Calu3 (cell line): ENCODE results near the gene CIPC. TPM values are rescaled to one million over a fixed set of nuclear protein-coding genes. Genes with fewer than 3 reads are reported as not detected.

Source experiments
- BruUV-seq: library from RNA; stranded (reverse); fragments of 400-500 nt; replicated peaks from 2 replicates; lab custom pipeline; 2021; lab: Mats Ljungman, UMichigan
- CTCF ChIA-PET: fragments of 300-600 bp; sonication (Branson Sonifier 250); formaldehyde crosslinking; loops from one replicate; lab custom pipeline; 2022; ENCODE audit warnings: antibody characterized with exemption; lab: Charles Lee
- DNase-seq: peaks from one replicate; pipeline ENCODE4 v3.0.0; 2022
- H3K27ac Mint-ChIP-seq: one replicate; pipeline ENCODE4 v1.8.0; 2022; ENCODE audit warnings: mixed read lengths; ENCODE audit not compliant: unreplicated experiment
- H3K27me3 Mint-ChIP-seq: one replicate; pipeline ENCODE4 v1.8.0; 2022; ENCODE audit warnings: mixed read lengths; ENCODE audit not compliant: unreplicated experiment
- H3K36me3 Mint-ChIP-seq: one replicate; pipeline ENCODE4 v1.8.0; 2022; ENCODE audit warnings: mild to moderate bottlenecking, moderate library complexity, mixed read lengths; ENCODE audit not compliant: insufficient read depth, unreplicated experiment
- H3K4me1 Mint-ChIP-seq: one replicate; pipeline ENCODE4 v1.8.0; 2022; ENCODE audit warnings: mild to moderate bottlenecking, low read depth, mixed read lengths; ENCODE audit not compliant: unreplicated experiment
- H3K4me3 Mint-ChIP-seq: one replicate; pipeline ENCODE4 v1.8.0; 2022; ENCODE audit warnings: mild to moderate bottlenecking, low read depth, moderate library complexity, mixed read lengths; ENCODE audit not compliant: unreplicated experiment
- H3K9me3 Mint-ChIP-seq: one replicate; pipeline ENCODE4 v1.8.0; 2022; ENCODE audit warnings: low read depth, mixed read lengths; ENCODE audit not compliant: unreplicated experiment
- CTCF ChIP-seq: fragments of 200-600 bp; IDR thresholded peaks from one replicate; pipeline ENCODE4 v1.8.0; 2022; ENCODE audit warnings: antibody characterized with exemption; ENCODE audit not compliant: unreplicated experiment
- intact Hi-C: fragments of 100-400 bp; cut with micrococcal nuclease; formaldehyde crosslinking; loops from one replicate; pipeline ENCODE4 v1.10.0; 2022; ENCODE audit not compliant: unreplicated experiment
- total RNA-seq: library from RNA; stranded (reverse); gene quantifications from 2 replicates; pipeline ENCODE4 v1.2.3, GENCODE V29; 2022

Gene CIPC
- total RNA-seq, 1 experiment from 2014 or later: 16.5 TPM

- no peaks in the 10 kb centered on the region for H3K27me3 Mint-ChIP-seq
- CTCF ChIA-PET: interaction anchor here (0.5 to 2.0 kb wide), 8 partner anchors 9 to 145 kb away, joined by 5 to 14 read pairs (median 6); partner anchors contain the start of gene IRF2BPL
- no TSS peak for BruUV-seq
- intact Hi-C loops: loop anchor here (5.0 kb wide), 1 partner anchor 36 kb away; no protein-coding TSS in a partner anchor
- no peak overlapping the region for H3K4me3 Mint-ChIP-seq
- peaks cover 9% of the 10 kb centered on the region for H3K4me1 Mint-ChIP-seq
- no peaks in the 10 kb centered on the region for H3K36me3 Mint-ChIP-seq
- no peak overlapping the region for H3K27ac Mint-ChIP-seq
- H3K9me3 Mint-ChIP-seq: no peaks in the 10 kb centered on the region
- no peak for DNase-seq
- no peak for TF ChIP-seq CTCF
These were observed 39.3 kb upstream of the CIPC start for GRCh38 chr14:77058785-77059184.

- intact Hi-C loops: loop anchor here (5.0 kb wide), 1 partner anchor 37 kb away; no protein-coding TSS in a partner anchor
- DNase-seq: peak; percentile 80
- CTCF ChIA-PET: interaction anchor here (0.6 to 2.0 kb wide), 10 partner anchors 8 to 183 kb away, joined by 3 to 14 read pairs (median 5); partner anchors contain the start of gene IRF2BPL
- H3K4me1 Mint-ChIP-seq: peaks cover 9% of the 10 kb centered on the region
- peak; percentile 34 for TF ChIP-seq CTCF
- no peak overlapping the region for H3K27ac Mint-ChIP-seq
- no peaks in the 10 kb centered on the region for H3K36me3 Mint-ChIP-seq
- no peak overlapping the region for H3K4me3 Mint-ChIP-seq
- no TSS peak for BruUV-seq
- no peaks in the 10 kb centered on the region for H3K9me3 Mint-ChIP-seq
- no peaks in the 10 kb centered on the region for H3K27me3 Mint-ChIP-seq
These were observed 38.7 kb upstream of the CIPC start for GRCh38 chr14:77059276-77059915.

GRCh38 chr14:77061630-77062257 lies 36.3 kb upstream of the CIPC start:
- TF ChIP-seq CTCF: no peak
- H3K4me1 Mint-ChIP-seq: peaks cover 9% of the 10 kb centered on the region
- DNase-seq: no peak
- H3K9me3 Mint-ChIP-seq: no peaks in the 10 kb centered on the region
- intact Hi-C loops: no loop called here
- H3K27me3 Mint-ChIP-seq: no peaks in the 10 kb centered on the region
- no peak overlapping the region for H3K4me3 Mint-ChIP-seq
- CTCF ChIA-PET: no interaction called here
- no peak overlapping the region for H3K27ac Mint-ChIP-seq
- BruUV-seq: no TSS peak
- no peaks in the 10 kb centered on the region for H3K36me3 Mint-ChIP-seq

- BruUV-seq: no TSS peak
- DNase-seq: no peak
- no peak for TF ChIP-seq CTCF
- no peaks in the 10 kb centered on the region for H3K36me3 Mint-ChIP-seq
- H3K27ac Mint-ChIP-seq: no peak overlapping the region
- H3K4me1 Mint-ChIP-seq: peaks cover 10% of the 10 kb centered on the region
- intact Hi-C loops: no loop called here
- H3K27me3 Mint-ChIP-seq: no peaks in the 10 kb centered on the region
- H3K9me3 Mint-ChIP-seq: no peaks in the 10 kb centered on the region
- CTCF ChIA-PET: no interaction called here
- no peak overlapping the region for H3K4me3 Mint-ChIP-seq
These were observed 35.8 kb upstream of the CIPC start for GRCh38 chr14:77062261-77062660.
